Measurements from ENCODE around the gene ANKRD24. TPM values are rescaled to one million over a fixed set of nuclear protein-coding genes. Genes with fewer than 3 reads are reported as not detected.
"Not testable (repeated sequence)": the region's sequence is repeated elsewhere in the genome, so short reads cannot be mapped to it uniquely, and the experiment has no call there.

ANKRD24 gene
- total and polyA plus RNA-seq, 8 donors: 0.58 to 2.3 (median 1.3) TPM

GRCh38 chr19:4238831-4239230 lies 56.3 kb downstream of the ANKRD24 start:
- TF ChIP-seq CTCF (IDR thresholded peaks at IDR 0.05): no peak
- DNase-seq: no peak
- intact Hi-C loops (cut with DNase I): no loop called here
- no peak for ATAC-seq
- H3K27ac ChIP-seq: no peak overlapping the region
- H3K9me3 ChIP-seq: peaks cover 0 to 16% of the 10 kb centered on the region in 2 donors
- peaks cover 0 to 36% of the 10 kb centered on the region in 2 donors for H3K27me3 ChIP-seq
- H3K36me3 ChIP-seq: no peaks in the 10 kb centered on the region
- no peak overlapping the region for H3K4me3 ChIP-seq
- H3K4me1 ChIP-seq: no peaks in the 10 kb centered on the region

GRCh38 chr19:4241824-4242430 lies 59.4 kb downstream of the ANKRD24 start:
- peaks cover 0 to 18% of the 10 kb centered on the region in 2 donors for H3K27me3 ChIP-seq
- TF ChIP-seq CTCF (IDR thresholded peaks at IDR 0.05): no peak
- DNase-seq (no peak), ATAC-seq (no peak)
- H3K4me1 ChIP-seq: peaks cover 0 to 7% of the 10 kb centered on the region in 2 donors
- H3K36me3 ChIP-seq: no peaks in the 10 kb centered on the region
- H3K27ac ChIP-seq: no peak overlapping the region
- no peak overlapping the region for H3K4me3 ChIP-seq
- H3K9me3 ChIP-seq: peaks cover 0 to 16% of the 10 kb centered on the region in 2 donors
- intact Hi-C loops (cut with DNase I): no loop called here

- intact Hi-C loops (cut with DNase I); H3K27me3 ChIP-seq; H3K4me3 ChIP-seq; ATAC-seq; DNase-seq; H3K27ac ChIP-seq: not testable (repeated sequence)
- H3K9me3 ChIP-seq: peaks cover 0 to 16% of the 10 kb centered on the region in 2 donors
- peaks cover 0 to 23% of the 10 kb centered on the region in 2 donors for H3K36me3 ChIP-seq
- H3K4me1 ChIP-seq: peaks cover 0 to 15% of the 10 kb centered on the region in 2 donors
Observed at GRCh38 chr19:4245938-4246337, 63.4 kb downstream of the ANKRD24 start.

- ATAC-seq (peak; percentile 99), DNase-seq (peak; percentile 97 to 99 (median 98))
- intact Hi-C loops (cut with DNase I): no loop called here
- Histone ChIP-seq H3K27me3 (no peaks in the 10 kb centered on the region), H3K4me1 (peaks cover 0 to 15% of the 10 kb centered on the region in 2 donors), H3K27ac (peak within 1 kb of the TSS; percentile 95 to 99), H3K4me3 (peak within 1 kb of the TSS; percentile 41 to 58), H3K36me3 (peaks cover 0 to 34% of the 10 kb centered on the region in 2 donors), H3K9me3 (peaks cover 0 to 6% of the 10 kb centered on the region in 2 donors)
- TF ChIP-seq CTCF (IDR thresholded peaks at IDR 0.05): no peak
Observed at GRCh38 chr19:4246767-4247593, 64.5 kb downstream of the ANKRD24 start, which contains the start of gene YJU2. YJU2 (plus strand) TSS chr19:4247080; CDS start chr19:4247147, 67 bp downstream.

- intact Hi-C loops (cut with DNase I): no loop called here
- peaks cover 0 to 100% of the 10 kb centered on the region in 2 donors for H3K36me3 ChIP-seq
Observed at GRCh38 chr19:4256563-4256962, 74.1 kb downstream of the ANKRD24 start.

More at GRCh38 chr19:4256563-4256962, 74.1 kb downstream of the ANKRD24 start:
- H3K4me1 ChIP-seq: no peaks in the 10 kb centered on the region
- DNase-seq (no peak), ATAC-seq (no peak)
- H3K9me3 ChIP-seq: peaks cover 0 to 5% of the 10 kb centered on the region in 2 donors
- no peak for TF ChIP-seq CTCF (IDR thresholded peaks at IDR 0.05)
- H3K27ac ChIP-seq: no peak overlapping the region
- H3K4me3 ChIP-seq: no peak overlapping the region
- H3K27me3 ChIP-seq: no peaks in the 10 kb centered on the region
